NCI-H345 treated with DMSO at 0.1 percent for 48 hours (cell line): ENCODE results near the gene AK1.

Experiments
- DNase-seq: peaks from one replicate; lab custom pipeline; 2025; ENCODE audit not compliant: unreplicated experiment; lab: John Stamatoyannopoulos, UW

Gene AK1

DNA sequence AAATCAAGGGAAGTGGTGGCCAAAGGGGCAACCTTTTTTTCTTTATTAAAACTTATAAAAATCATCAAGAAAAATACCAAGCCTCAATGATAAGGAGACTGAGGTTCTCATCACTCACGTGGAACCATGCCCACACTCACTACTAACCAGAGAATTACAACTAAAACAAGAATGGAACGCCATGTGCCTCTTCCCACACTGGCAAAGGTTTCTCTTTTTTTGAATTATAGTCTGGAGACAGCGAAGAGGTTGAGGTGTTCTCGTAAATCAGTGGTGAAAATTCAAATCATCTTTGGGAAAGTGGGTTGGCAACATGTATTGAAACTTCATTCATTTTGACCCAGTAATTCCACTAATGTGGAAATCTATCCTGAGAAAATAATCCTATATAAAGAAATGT, 55.4 kb downstream of the AK1 start:
- DNase-seq: no peak

- no peak for DNase-seq
These were observed 58.9 kb downstream of the AK1 start for GRCh38 chr9:127818574-127818973.

- DNase-seq: no peak
These were observed 59.5 kb downstream of the AK1 start for GRCh38 chr9:127817881-127818434.

- no peak for DNase-seq
These were observed 60.7 kb downstream of the AK1 start for GRCh38 chr9:127816728-127817127.
